ENCODE measurements around the gene PTPRN. TPM values are rescaled to one million over a fixed set of nuclear protein-coding genes. Genes with fewer than 3 reads are reported as not detected.

The PTPRN gene
- total RNA-seq, 5 donors from 2014 or later (not counting 1 experiment from before 2014, with no cell fraction given), result 0.63 TPM; not detected in 4

DNA sequence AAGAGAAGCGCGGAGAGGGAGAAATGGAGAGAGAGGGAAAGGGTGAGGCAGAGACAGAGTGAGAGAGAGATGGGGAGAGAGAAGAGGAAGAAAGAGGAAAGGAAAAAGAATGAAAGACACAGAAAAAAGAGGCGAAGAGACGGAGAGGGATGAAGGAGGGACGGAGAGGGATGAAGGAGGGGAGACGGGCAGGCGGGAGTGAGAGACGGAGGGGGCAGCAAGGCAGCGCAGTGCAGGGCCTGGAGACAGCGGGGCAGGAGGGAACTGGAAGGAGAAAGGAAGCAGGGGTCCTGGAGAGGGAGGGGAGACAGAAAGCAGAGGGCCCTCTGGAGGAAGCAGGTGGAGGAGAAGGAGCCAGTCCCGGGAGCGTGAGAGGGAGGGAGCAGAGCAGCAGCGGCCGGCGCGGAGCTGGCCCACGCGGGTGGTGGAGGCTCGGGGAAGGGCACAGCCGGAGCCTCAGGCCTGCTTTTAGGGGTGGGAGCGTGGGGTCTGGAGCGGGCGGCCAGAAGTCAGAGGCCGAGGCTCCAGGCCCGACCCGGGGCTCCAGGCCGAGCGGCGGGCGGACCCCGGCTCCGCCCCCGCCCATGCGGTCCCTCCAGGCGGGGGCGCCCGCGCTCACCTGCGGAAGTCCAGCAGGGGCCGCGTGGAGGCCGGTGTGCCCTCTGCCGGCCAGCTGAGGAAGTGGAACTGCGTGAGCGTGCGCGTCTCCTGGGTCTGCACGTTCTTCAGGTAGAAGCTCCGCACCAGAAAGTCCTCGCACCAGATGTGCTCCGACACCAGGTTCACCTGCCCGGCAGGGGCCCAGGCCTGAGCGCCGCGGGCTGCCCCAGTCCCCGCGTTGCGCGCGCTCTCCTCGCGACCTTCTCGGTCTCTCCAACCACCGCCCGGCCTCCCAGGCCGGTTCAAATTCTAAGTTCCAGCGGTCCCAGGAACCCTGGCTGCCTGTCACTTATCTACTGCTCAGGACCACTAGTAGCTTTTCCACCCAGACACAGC lies 14.5 kb downstream of the PTPRN start:
- DNase-seq (peak; percentile 74 to 96 (median 84)), ATAC-seq (replicated peaks in 1 of 4) (peak; percentile 90 to 98 (median 95))
- H3K27me3 Mint-ChIP-seq, result peaks cover 4 to 6% of the 10 kb centered on the region in 2 donors
- no peaks in the 10 kb centered on the region for H3K9me3 Mint-ChIP-seq
- ChIA-PET POLR2A (interaction anchor here in 1 of 2 donors (0.6 to 1.0 kb wide), 5 partner anchors 16 to 118 kb away, joined by 3 to 4 read pairs (median 3); partner anchors contain the start of genes CNPPD1, DNAJB2 and TUBA4A), CTCF (interaction anchor here (0.6 to 11.0 kb wide), 38 partner anchors 8 to 140 kb away, joined by 3 to 116 read pairs (median 4); partner anchors contain the start of genes DNAJB2 (in 2 of the 2), TUBA4B (in 2 of the 2), ABCB6 (in 1 of the 2) and ANKZF1 (in 1 of the 2))
- Histone ChIP-seq H3K4me1 (ENCODE audit: control insufficient read depth in 1 of 2, extremely low read depth in 1 of 2, insufficient read depth in 2 of 2, low read length in 2 of 2) (peaks cover 3 to 39% of the 10 kb centered on the region in 2 experiments), H3K27ac (ENCODE audit: low read length) (peak overlapping the region; percentile 55), H3K36me3 (ENCODE audit: control insufficient read depth in 2 of 2, extremely low read depth in 1 of 2, insufficient read depth in 1 of 2, low read length in 1 of 2) (no peaks in the 10 kb centered on the region), H3K27me3 (replicated peaks in 1 of 2; ENCODE audit: control insufficient read depth in 2 of 2, extremely low read depth in 1 of 2, insufficient read depth in 2 of 2, low read length in 1 of 2) (peaks cover 0 to 25% of the 10 kb centered on the region in 2 experiments), H3K9me3 (no peaks in the 10 kb centered on the region), H3K4me3 (ENCODE audit: control insufficient read depth in 1 of 2, extremely low read depth in 1 of 2, low read length in 1 of 2) (peak overlapping the region; percentile 47 to 56)
- peak overlapping the region; percentile 41 to 73 (median 71) for H3K4me3 Mint-ChIP-seq
- H3K36me3 Mint-ChIP-seq, result no peaks in the 10 kb centered on the region
- WGBS (ENCODE audit: insufficient coverage), result 13% methylated on average over 66 of the region's 67 CpGs
- H3K27ac Mint-ChIP-seq, result peak overlapping the region in 1 of 2 donors; percentile 66
- peaks cover 26 to 34% (median 34%) of the 10 kb centered on the region in 3 donors for H3K4me1 Mint-ChIP-seq

- Mint-ChIP-seq H3K9me3 (no peaks in the 10 kb centered on the region), H3K4me1 (peaks cover 23 to 34% (median 31%) of the 10 kb centered on the region in 3 donors), H3K27me3 (peaks cover under 1 to 1% of the 10 kb centered on the region in 2 donors), H3K36me3 (no peaks in the 10 kb centered on the region), H3K27ac (no peak overlapping the region), H3K4me3 (peak overlapping the region; percentile 30 to 73 (median 71))
- POLR2A ChIA-PET, result no interaction called here
- H3K4me1 ChIP-seq (ENCODE audit: control insufficient read depth in 1 of 2, extremely low read depth in 1 of 2, insufficient read depth in 2 of 2, low read length in 2 of 2), result peaks cover 3 to 36% of the 10 kb centered on the region in 2 experiments
- H3K36me3 ChIP-seq (ENCODE audit: control insufficient read depth in 2 of 2, extremely low read depth in 1 of 2, insufficient read depth in 1 of 2, low read length in 1 of 2), result no peaks in the 10 kb centered on the region
- H3K27ac ChIP-seq (ENCODE audit: low read length), result no peak overlapping the region
- 94% methylated on average over 3 of the region's 5 CpGs for WGBS (ENCODE audit: insufficient coverage)
- ATAC-seq (replicated peaks in 1 of 4) (no peak), DNase-seq (no peak)
- H3K9me3 ChIP-seq, result no peaks in the 10 kb centered on the region
- H3K4me3 ChIP-seq (ENCODE audit: control insufficient read depth in 1 of 2, extremely low read depth in 1 of 2, low read length in 1 of 2), result no peak overlapping the region
- CTCF ChIA-PET, result interaction anchor here (0.7 to 11.0 kb wide), 4 partner anchors 10 to 46 kb away, joined by 3 to 116 read pairs (median 40); partner anchors contain the start of gene DNAJB2 (in 2 of the 2)
- H3K27me3 ChIP-seq (replicated peaks in 1 of 2; ENCODE audit: control insufficient read depth in 2 of 2, extremely low read depth in 1 of 2, insufficient read depth in 2 of 2, low read length in 1 of 2), result peaks cover 0 to 17% of the 10 kb centered on the region in 2 experiments
These were observed 15.4 kb downstream of the PTPRN start for GRCh38 chr2:219293736-219294231.

DNA sequence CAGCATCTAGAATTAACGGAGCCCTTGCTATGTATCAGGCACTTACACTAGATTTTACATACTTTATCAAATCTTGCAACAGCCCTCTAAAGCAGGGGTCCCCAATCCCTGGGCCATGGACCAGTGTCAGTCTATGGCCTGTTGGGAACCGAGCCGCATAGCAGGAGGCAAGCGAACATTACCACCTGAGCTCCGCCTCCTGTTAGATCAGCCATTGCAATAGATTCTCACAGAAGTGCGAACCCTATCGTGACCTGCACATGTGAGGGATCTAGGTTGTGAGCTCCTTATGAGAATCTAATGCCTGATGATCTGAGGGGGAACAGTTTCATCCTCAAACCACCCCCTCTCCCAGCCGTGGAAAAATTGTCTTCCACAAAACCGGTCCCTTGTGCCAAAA lies 16.6 kb downstream of the PTPRN start:
- no peak for DNase-seq
- Mint-ChIP-seq H3K9me3 (no peaks in the 10 kb centered on the region), H3K4me1 (peaks cover 18 to 34% (median 26%) of the 10 kb centered on the region in 3 donors), H3K27ac (no peak overlapping the region), H3K27me3 (no peaks in the 10 kb centered on the region), H3K4me3 (no peak overlapping the region), H3K36me3 (no peaks in the 10 kb centered on the region)
- no peak for ATAC-seq (replicated peaks in 1 of 4)
- Histone ChIP-seq H3K4me3 (ENCODE audit: control insufficient read depth in 1 of 2, extremely low read depth in 1 of 2, low read length in 1 of 2) (no peak overlapping the region), H3K4me1 (ENCODE audit: control insufficient read depth in 1 of 2, extremely low read depth in 1 of 2, insufficient read depth in 2 of 2, low read length in 2 of 2) (peaks cover 3 to 26% of the 10 kb centered on the region in 2 experiments), H3K9me3 (no peaks in the 10 kb centered on the region), H3K27ac (ENCODE audit: low read length) (no peak overlapping the region), H3K36me3 (ENCODE audit: control insufficient read depth in 2 of 2, extremely low read depth in 1 of 2, insufficient read depth in 1 of 2, low read length in 1 of 2) (no peaks in the 10 kb centered on the region), H3K27me3 (replicated peaks in 1 of 2; ENCODE audit: control insufficient read depth in 2 of 2, extremely low read depth in 1 of 2, insufficient read depth in 2 of 2, low read length in 1 of 2) (peaks cover 0 to 11% of the 10 kb centered on the region in 2 experiments)
- 75% methylated on average over 2 of the region's 9 CpGs for WGBS (ENCODE audit: insufficient coverage)
- ChIA-PET CTCF (interaction anchor here (0.5 to 11.0 kb wide), 5 partner anchors 11 to 81 kb away, joined by 3 to 116 read pairs (median 3); partner anchors contain the start of genes ANKZF1 (in 1 of the 2), ATG9A (in 1 of the 2) and DNAJB2 (in 1 of the 2)), POLR2A (interaction anchor here in 1 of 2 donors (1.2 kb wide), 1 partner anchor 10 kb away, joined by 4 read pairs; no protein-coding TSS in a partner anchor)

DNA sequence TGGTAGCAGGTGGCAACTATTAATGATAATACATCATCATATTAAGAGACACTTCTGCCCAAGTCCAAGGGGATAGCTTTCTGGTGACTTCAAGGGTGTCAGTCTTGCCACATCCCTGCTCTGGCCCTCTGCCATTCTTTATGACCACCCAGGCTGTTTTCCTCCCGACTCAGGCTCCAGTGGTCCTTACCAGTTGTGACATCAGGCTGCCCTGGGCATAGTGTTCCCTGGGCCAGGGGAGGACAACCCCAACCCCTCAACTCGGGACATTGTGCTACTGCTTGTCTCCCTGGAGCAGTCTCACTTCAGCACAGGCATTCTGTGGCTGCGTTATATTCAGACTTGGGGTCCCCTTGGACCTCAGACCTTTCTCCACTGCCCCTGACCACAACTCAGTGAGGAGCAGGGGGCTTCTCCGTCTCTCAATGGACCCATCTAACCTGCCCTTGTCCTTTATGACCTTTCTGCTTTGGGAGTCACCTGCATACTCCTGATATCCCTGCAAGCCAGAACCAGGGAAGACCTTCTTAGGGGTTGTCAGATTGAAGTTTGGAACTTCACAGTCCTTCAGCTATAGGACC lies 17.2 kb downstream of the PTPRN start:
- H3K4me1 ChIP-seq (ENCODE audit: control insufficient read depth in 1 of 2, extremely low read depth in 1 of 2, insufficient read depth in 2 of 2, low read length in 2 of 2), result peaks cover 2 to 20% of the 10 kb centered on the region in 2 experiments
- Mint-ChIP-seq H3K27me3 (no peaks in the 10 kb centered on the region), H3K9me3 (no peaks in the 10 kb centered on the region), H3K4me1 (peaks cover 15 to 30% (median 21%) of the 10 kb centered on the region in 3 donors), H3K36me3 (no peaks in the 10 kb centered on the region), H3K27ac (no peak overlapping the region), H3K4me3 (no peak overlapping the region)
- no peak for ATAC-seq (replicated peaks in 1 of 4)
- CTCF ChIA-PET, result interaction anchor here (0.6 to 11.0 kb wide), 6 partner anchors 11 to 135 kb away, joined by 3 to 116 read pairs (median 3); partner anchors contain the start of genes ANKZF1 (in 1 of the 2), ATG9A (in 1 of the 2) and DNAJB2 (in 1 of the 2)
- 83% methylated on average over 2 of the region's 4 CpGs for WGBS (ENCODE audit: insufficient coverage)
- no peaks in the 10 kb centered on the region for H3K36me3 ChIP-seq (ENCODE audit: control insufficient read depth in 2 of 2, extremely low read depth in 1 of 2, insufficient read depth in 1 of 2, low read length in 1 of 2)
- H3K27me3 ChIP-seq (replicated peaks in 1 of 2; ENCODE audit: control insufficient read depth in 2 of 2, extremely low read depth in 1 of 2, insufficient read depth in 2 of 2, low read length in 1 of 2), result peaks cover 0 to 5% of the 10 kb centered on the region in 2 experiments
- no peak overlapping the region for H3K27ac ChIP-seq (ENCODE audit: low read length)
- H3K9me3 ChIP-seq, result no peaks in the 10 kb centered on the region
- H3K4me3 ChIP-seq (ENCODE audit: control insufficient read depth in 1 of 2, extremely low read depth in 1 of 2, low read length in 1 of 2), result no peak overlapping the region
- DNase-seq, result no peak
- POLR2A ChIA-PET, result interaction anchor here (1.2 to 1.3 kb wide), 2 partner anchors 9 to 11 kb away, joined by 4 to 5 read pairs; no protein-coding TSS in a partner anchor

DNA sequence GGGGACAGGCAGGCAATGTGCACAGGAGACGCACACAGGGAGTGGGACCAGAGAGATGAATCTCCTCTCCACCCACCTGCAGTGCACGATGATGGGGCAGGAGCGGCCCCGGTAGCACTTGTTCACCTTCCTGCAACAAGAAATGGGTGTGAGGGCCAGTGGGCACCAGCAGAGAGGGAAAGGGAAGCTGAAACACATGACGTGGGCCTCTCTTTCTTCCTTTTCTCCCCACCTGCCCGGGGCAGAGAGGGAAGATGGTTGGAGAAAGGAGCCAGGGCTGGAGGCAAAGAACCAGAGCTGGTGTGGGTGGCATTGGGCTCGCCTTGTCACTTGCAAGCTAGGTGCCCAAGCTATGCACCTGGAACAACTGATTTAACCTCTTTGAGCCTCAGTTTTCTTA lies 17.8 kb downstream of the PTPRN start:
- no peaks in the 10 kb centered on the region for H3K27me3 Mint-ChIP-seq
- Histone ChIP-seq H3K4me3 (ENCODE audit: control insufficient read depth in 1 of 2, extremely low read depth in 1 of 2, low read length in 1 of 2) (no peak overlapping the region), H3K4me1 (ENCODE audit: control insufficient read depth in 1 of 2, extremely low read depth in 1 of 2, insufficient read depth in 2 of 2, low read length in 2 of 2) (peaks cover 0 to 14% of the 10 kb centered on the region in 2 experiments), H3K36me3 (ENCODE audit: control insufficient read depth in 2 of 2, extremely low read depth in 1 of 2, insufficient read depth in 1 of 2, low read length in 1 of 2) (peaks cover 0 to 3% of the 10 kb centered on the region in 2 donors), H3K9me3 (no peaks in the 10 kb centered on the region), H3K27ac (ENCODE audit: low read length) (no peak overlapping the region), H3K27me3 (replicated peaks in 1 of 2; ENCODE audit: control insufficient read depth in 2 of 2, extremely low read depth in 1 of 2, insufficient read depth in 2 of 2, low read length in 1 of 2) (no peaks in the 10 kb centered on the region)
- H3K27ac Mint-ChIP-seq, result no peak overlapping the region
- H3K4me3 Mint-ChIP-seq, result no peak overlapping the region
- ChIA-PET CTCF (interaction anchor here (0.6 to 11.0 kb wide), 5 partner anchors 10 to 134 kb away, joined by 3 to 116 read pairs (median 3); partner anchors contain the start of gene DNAJB2 (in 1 of the 2)), POLR2A (interaction anchor here (1.2 to 1.3 kb wide), 2 partner anchors 9 to 10 kb away, joined by 4 to 5 read pairs; no protein-coding TSS in a partner anchor)
- peaks cover 9 to 24% (median 16%) of the 10 kb centered on the region in 3 donors for H3K4me1 Mint-ChIP-seq
- ATAC-seq (replicated peaks in 1 of 4) (no peak), DNase-seq (no peak)
- 67% methylated on average over 1 of the region's 7 CpGs for WGBS (ENCODE audit: insufficient coverage)
- no peaks in the 10 kb centered on the region for H3K36me3 Mint-ChIP-seq
- H3K9me3 Mint-ChIP-seq, result no peaks in the 10 kb centered on the region

Measured in T-cell (primary cell).